MG63 (cell line): ENCODE results near the gene RCAN3. TPM values are rescaled to one million over a fixed set of nuclear protein-coding genes. Genes with fewer than 3 reads are reported as not detected.
"Not testable (repeated sequence)": the region's sequence is repeated elsewhere in the genome, so short reads cannot be mapped to it uniquely, and the experiment has no call there.

Source experiments
- DNase-seq: peaks from one replicate; pipeline ENCODE4 v3.0.0-alpha.2; 2020
- H3K27me3 ChIP-seq: fragments of 250-450 bp; sonication (Bioruptor Pico); 2 replicates; pipeline ENCODE4 v1.5.1; 2020; ENCODE audit warnings: mild to moderate bottlenecking, moderate library complexity
- H3K36me3 ChIP-seq: fragments of 250-450 bp; sonication (Bioruptor Pico); 2 replicates; pipeline ENCODE4 v1.5.1; 2020; ENCODE audit warnings: mild to moderate bottlenecking, moderate library complexity
- H3K4me3 ChIP-seq: fragments of 250-450 bp; sonication (Bioruptor Pico); 2 replicates; pipeline ENCODE4 v1.5.1; 2020; ENCODE audit warnings: mild to moderate bottlenecking, moderate library complexity
- H3K9me3 ChIP-seq: fragments of 250-450 bp; sonication (Bioruptor Pico); 2 replicates; pipeline ENCODE4 v1.5.1; 2020; ENCODE audit warnings: mild to moderate bottlenecking, moderate library complexity
- total RNA-seq: library from RNA; depleted of rRNA; stranded (reverse); fragments of >200 nt; shearing (Covaris generic); gene quantifications from 2 replicates; pipeline ENCODE4 v1.2.3, GENCODE V29; 2014; ENCODE audit warnings: low replicate concordance

RCAN3 gene
- total RNA-seq, 1 experiment from 2014 or later, result 3.4 TPM

DNA sequence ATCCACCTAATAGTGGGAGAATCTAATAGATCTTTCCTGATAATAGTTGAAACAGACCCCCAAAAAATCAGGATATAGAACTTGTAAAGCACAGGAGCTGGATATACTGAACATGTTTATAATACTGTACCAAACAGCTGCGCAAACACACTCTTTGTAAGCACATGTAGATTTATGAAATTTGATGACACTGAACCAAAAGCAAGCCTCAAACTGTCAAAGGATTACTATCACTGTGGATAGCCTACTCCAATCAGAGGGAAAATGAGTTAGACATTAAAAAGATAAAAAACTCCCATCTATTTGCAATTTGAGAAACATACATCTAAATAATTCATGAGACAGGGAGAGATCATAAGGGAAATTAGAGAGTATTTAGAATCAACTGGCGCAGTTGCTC lies 26.1 kb downstream of the RCAN3 start:
- no peaks in the 10 kb centered on the region for H3K27me3 ChIP-seq
- H3K9me3 ChIP-seq, result no peaks in the 10 kb centered on the region
- DNase-seq, result no peak
- no peak overlapping the region for H3K4me3 ChIP-seq
- H3K36me3 ChIP-seq, result no peaks in the 10 kb centered on the region

DNA sequence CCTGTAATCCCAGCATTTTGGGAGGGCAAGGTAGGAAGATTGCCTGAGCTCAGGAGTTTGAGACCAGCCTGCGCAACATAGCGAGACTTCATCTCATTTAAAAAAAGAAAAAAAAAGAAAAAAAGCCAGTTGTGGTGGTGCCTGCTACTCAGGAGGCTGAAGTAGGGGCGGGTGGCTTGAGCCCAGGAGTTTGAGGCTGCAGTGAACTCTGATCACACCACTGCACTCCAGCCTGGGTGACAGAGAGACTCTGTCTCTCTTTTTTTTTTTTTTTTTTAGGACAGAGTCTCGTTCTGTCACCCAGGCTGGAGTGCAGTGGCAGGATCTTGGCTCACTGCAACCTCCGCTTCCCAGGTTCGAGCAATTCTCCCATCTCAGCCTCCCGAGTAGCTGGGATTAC lies 26.7 kb downstream of the RCAN3 start:
- H3K9me3 ChIP-seq, H3K27me3 ChIP-seq, DNase-seq, H3K4me3 ChIP-seq, H3K36me3 ChIP-seq: not testable (repeated sequence)

DNA sequence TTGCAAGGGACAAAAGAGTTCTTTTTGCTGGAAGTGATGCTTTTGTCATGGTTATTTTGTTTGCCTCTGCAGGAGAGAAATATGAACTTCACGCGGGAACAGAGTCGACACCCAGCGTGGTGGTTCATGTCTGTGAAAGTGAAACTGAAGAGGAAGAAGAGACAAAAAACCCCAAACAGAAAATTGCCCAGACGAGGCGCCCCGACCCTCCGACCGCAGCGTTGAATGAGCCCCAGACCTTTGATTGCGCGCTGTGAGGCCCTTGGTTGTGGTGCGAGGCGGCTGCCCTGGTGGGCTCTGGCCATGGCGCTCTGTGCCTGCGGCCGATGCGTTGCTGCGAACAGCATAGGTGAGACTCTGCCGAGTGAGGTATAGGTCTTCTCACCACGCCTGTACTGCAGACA lies 32.4 kb downstream of the RCAN3 start:
- Histone ChIP-seq H3K9me3 (no peaks in the 10 kb centered on the region), H3K4me3 (peak overlapping the region; percentile 44), H3K36me3 (no peaks in the 10 kb centered on the region), H3K27me3 (no peaks in the 10 kb centered on the region)
- DNase-seq, result peak; percentile 28

DNA sequence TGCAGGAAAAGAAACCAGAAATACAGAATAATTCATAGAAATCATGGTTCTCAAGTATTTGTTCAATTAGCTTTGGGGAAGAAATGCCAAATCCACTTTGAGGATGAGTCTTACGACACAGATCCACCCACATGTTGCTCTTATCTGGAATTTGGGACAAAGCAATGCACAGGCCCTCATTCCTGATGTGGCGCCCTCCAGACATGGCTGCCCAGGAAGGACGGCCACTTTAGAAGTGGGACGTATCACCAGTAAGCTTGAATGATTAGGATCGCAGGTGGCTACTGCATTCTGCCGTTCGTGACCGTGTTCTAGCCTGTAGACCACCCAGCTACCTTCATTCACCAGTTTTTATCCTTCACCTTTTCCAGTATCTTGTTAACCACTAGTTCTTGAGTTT lies 33.1 kb downstream of the RCAN3 start:
- H3K36me3 ChIP-seq, result no peaks in the 10 kb centered on the region
- no peaks in the 10 kb centered on the region for H3K9me3 ChIP-seq
- no peaks in the 10 kb centered on the region for H3K27me3 ChIP-seq
- no peak for DNase-seq
- H3K4me3 ChIP-seq, result no peak overlapping the region

DNA sequence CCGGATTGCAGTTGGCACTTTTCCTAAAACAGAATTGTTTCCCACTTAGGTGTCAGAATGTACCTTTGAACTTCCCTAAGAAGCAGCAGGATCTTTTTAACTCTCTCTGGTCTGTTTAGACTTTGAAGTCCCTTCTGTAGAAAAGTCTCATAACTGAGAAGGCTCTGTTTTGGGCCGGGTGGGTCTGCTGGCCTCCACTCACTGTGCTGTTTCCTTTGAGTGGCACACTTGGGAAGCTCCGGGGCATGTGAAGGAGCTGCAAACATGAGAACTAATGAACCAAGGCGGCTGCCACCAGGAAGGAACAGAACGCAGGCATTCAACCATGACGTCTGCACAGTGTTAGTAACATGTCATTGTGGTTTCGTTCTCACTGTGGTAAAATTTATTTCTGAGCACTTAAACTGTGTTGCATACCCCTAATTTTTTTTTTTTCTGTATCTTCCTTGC lies 33.8 kb downstream of the RCAN3 start:
- Histone ChIP-seq H3K9me3 (no peaks in the 10 kb centered on the region), H3K36me3 (no peaks in the 10 kb centered on the region), H3K27me3 (no peaks in the 10 kb centered on the region), H3K4me3 (no peak overlapping the region)
- DNase-seq, result no peak

DNA sequence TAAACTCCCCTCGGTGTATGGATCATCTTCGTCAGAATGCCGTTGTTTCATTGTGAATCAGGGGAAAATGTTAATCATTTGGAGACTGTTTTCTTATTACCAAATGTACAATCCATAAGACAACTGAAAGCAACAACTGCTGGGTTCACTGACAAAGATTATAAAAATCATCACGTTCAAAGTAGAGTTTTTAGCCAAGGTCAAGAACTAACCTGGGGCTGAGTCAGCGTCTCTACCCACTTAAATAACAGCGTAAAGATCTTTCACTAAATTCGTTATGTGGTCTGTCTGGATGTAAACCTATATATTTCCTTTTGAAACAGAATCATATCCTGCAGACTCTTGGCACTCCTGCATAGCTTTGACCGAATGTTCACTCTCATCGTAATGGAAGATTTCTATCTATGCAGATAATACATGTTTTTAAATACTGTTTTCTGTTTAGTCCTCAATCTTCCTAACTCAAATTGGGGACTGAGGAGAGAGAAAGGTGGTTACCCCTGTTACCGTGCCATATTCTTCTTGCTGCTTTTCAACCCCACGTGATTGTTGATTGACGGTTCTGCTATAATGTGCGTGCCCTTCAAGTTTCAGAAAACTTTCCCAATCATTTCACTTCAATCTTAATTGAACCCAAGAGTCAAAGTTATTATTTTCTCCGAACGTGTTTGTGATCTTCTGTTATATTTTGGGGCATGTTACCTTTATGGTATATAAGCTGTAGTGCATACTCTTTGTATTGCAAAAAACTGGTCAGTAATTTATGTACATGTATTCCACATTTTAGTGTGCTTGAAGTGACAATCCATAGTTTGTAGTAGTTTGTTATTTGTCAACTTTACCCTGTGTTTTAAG lies 37.6 kb downstream of the RCAN3 start:
- Histone ChIP-seq H3K27me3 (no peaks in the 10 kb centered on the region), H3K9me3 (no peaks in the 10 kb centered on the region), H3K36me3 (no peaks in the 10 kb centered on the region), H3K4me3 (no peak overlapping the region)
- no peak for DNase-seq

DNA sequence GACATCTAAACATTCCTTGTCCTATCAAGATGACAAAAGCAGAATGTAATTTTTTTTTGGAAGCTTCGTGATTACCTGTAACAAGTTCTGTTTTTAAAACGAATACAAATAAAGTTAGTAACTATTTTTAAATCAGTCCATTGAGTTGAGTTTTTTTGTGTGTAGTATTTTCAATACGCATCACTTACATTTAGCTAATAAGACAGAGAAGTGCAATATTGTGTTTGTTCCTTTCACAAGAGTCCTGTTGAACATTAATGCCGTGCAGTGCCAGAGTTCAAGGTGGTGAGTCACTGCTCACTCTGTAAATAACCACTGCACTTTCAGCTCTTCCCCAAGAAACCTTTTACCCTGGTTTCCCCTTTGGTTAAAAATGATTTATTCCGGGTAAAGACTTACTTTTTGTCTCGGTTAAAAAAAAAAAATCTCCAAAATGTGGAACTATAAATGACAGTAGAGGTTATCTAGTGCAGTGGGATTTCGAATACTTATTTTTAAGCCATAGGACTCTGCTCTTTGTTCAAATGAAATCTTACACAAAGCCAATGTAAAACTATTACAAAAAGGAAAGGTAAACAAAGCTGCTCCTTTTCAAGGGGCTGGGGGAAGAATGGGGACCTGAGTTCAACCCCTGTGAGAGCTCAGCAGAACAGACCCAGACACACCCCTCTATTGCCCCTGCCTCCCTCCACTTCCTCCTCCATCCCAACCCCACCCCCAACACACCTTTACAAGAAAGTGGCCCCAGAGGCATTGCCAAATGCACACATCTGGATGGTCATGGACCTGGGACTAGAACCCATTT lies 38.5 kb downstream of the RCAN3 start:
- DNase-seq, result peak; percentile 59
- H3K4me3 ChIP-seq, result no peak overlapping the region
- no peaks in the 10 kb centered on the region for H3K27me3 ChIP-seq
- no peaks in the 10 kb centered on the region for H3K9me3 ChIP-seq
- H3K36me3 ChIP-seq, result no peaks in the 10 kb centered on the region

DNA sequence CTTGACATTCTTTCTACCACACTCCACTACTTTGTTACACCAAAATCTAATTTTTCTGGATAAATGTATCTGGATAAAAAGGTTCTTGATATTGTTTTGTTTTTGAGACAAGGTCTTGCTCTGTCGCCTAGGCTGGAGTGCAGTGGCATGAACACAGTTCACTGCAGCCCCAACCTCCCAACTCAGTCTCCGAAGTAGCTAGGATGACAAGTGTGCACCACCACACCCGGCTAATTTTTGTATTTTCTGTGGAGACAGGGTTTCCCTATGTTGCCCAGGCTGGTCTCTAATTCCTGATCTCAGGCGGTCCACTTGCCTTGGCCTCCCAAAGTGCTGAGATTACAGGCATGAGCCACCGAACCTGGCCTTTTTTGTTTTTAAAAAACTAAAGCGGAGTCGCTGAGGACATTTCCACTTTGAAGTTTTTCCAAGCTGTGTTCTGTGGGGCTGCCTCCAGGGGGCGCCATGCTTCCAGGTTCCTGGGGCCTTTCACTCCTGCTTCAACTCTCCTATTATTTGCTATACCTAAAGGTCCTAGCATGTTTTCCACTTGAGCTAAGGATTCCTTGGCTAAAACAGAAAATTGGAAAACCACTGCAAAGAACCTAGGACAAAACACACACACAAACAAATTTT lies 39.2 kb downstream of the RCAN3 start:
- H3K36me3 ChIP-seq, result no peaks in the 10 kb centered on the region
- H3K4me3 ChIP-seq, result no peak overlapping the region
- no peaks in the 10 kb centered on the region for H3K27me3 ChIP-seq
- DNase-seq, result no peak
- H3K9me3 ChIP-seq, result no peaks in the 10 kb centered on the region

DNA sequence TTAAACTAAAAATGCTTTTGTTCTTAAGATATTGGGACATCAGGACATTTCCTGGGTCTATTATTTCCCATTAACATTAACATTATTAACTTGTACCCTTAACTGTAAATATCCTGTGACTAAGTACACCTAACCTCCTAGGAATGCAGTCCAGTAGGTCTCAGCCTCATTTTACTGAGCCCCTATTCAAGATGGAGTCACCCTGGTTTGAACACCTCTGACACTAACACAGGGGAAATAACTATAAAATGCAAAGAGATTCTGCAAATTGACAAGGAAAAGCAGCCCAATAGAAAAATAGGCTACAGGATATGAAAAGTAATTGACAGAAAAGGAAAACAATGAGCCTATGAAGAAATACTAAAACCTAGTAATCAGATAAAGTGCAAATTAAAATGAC lies 41.6 kb downstream of the RCAN3 start:
- no peaks in the 10 kb centered on the region for H3K9me3 ChIP-seq
- DNase-seq, result no peak
- no peaks in the 10 kb centered on the region for H3K36me3 ChIP-seq
- no peak overlapping the region for H3K4me3 ChIP-seq
- H3K27me3 ChIP-seq, result peaks cover 3% of the 10 kb centered on the region

DNA sequence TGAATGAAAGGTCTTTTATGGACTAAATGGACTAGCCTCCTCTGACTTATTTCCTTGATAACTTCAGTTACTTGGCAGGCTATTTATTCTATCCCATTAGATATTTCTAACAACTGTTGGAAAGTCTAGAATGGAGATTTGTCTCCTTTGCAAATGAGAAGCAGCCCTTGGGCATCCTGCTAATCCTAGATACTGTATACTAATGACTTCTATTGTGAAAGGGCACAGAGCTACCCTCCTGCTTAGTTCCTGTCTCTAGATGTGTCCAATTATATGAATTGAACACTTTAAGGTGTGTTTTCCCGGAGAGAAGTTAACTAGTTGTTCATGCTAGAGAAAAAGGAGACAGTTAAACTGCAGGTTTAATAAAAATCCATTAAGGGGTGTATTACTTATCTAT lies 43.0 kb downstream of the RCAN3 start:
- no peaks in the 10 kb centered on the region for H3K36me3 ChIP-seq
- no peak for DNase-seq
- no peaks in the 10 kb centered on the region for H3K9me3 ChIP-seq
- H3K27me3 ChIP-seq, result peaks cover 3% of the 10 kb centered on the region
- H3K4me3 ChIP-seq, result no peak overlapping the region

DNA sequence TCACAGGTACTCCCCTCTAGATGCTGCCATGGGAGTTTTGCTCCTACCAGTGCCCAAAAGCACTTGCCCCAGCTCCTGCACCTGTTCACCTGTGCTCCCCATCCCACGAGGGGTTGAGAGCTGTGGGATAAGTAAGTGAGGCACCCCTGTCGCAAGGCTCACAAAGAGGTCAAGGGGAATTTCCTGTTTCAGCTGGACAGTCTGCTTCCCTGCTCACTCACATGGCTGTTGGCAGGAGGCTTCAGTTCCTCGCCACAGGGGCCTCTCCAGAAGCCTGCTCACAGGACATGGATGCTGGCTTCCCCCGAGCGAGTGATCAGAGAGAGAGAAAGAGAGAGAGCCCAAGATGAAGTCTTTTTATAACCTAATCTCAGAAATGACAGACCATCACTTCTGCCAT lies 44.6 kb downstream of the RCAN3 start:
- H3K27me3 ChIP-seq, result peaks cover 3% of the 10 kb centered on the region
- H3K9me3 ChIP-seq, result no peaks in the 10 kb centered on the region
- H3K4me3 ChIP-seq, result no peak overlapping the region
- DNase-seq, result no peak
- no peaks in the 10 kb centered on the region for H3K36me3 ChIP-seq

DNA sequence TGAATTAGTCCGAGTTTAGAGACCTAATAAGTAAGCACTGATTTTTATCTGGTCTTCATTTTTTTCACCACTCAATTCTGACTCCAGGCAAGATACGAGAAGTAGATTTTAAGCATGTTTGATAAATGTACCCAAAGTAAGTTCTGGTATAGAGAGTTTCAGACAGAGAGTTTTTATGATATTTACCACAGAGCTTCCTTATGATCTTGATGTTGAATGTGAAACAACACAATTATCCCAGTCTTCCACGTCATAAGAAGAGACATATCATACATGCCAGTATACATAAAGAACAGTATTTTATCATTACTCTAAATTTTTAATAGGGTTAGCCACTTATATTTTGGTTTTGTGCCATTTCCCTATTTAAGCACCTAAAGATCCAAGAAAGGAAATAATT lies 45.4 kb downstream of the RCAN3 start:
- DNase-seq, result no peak
- H3K9me3 ChIP-seq, result no peaks in the 10 kb centered on the region
- peaks cover 3% of the 10 kb centered on the region for H3K27me3 ChIP-seq
- H3K4me3 ChIP-seq, result no peak overlapping the region
- H3K36me3 ChIP-seq, result no peaks in the 10 kb centered on the region

DNA sequence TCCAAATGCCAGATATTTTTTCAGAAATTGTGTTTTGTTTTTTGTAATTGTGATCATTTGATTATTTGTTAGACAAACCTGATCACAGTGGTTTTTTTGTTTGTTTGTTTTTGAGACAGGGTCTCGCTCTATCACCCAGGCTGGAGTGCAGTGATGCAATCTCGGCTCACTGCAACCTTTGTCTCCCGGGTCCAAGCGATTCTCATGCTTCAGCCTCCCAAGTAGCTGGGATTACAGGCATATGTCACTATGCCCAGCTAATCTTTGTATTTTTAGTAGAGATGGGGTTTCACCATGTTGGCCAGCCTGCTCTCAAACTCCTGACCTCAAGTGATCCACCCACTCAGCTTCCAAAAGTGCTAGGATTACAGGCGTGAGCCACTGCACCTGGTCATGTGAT lies 46.6 kb downstream of the RCAN3 start:
- not testable (repeated sequence) for H3K9me3 ChIP-seq, H3K27me3 ChIP-seq, DNase-seq, H3K36me3 ChIP-seq, H3K4me3 ChIP-seq

DNA sequence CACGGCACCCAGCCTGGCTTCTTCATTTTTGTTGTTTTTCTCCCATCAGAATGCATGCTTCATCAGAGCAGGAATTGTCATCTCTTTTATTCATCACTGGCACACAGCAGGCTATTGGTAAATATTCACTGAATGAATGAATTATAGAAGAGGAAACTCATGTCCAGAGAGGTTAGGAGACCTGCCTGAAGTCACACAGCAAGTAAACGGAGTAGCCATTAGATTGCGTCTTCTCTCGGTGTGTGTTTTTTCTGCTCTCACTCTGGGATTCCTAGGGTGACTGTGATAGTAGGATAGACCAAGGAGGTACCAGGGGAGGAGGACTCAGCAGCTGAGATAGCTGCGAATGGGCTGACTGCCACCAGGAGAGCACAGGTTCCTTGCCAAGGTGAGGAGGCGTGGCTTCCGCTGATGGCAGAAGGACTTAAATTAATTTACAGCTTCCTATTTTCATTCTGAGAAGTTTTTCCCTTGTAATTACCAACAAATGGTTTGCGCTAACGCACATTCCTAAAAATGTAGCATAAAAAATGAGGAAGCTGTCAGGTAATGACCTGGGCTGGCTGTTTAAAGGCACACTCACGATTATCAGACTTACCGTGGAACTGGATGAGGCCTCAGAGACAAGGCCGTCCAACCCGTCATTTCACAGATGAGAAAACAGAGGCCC lies 48.8 kb downstream of the RCAN3 start:
- no peak for DNase-seq
- Histone ChIP-seq H3K36me3 (no peaks in the 10 kb centered on the region), H3K9me3 (no peaks in the 10 kb centered on the region), H3K27me3 (peaks cover 3% of the 10 kb centered on the region), H3K4me3 (no peak overlapping the region)

DNA sequence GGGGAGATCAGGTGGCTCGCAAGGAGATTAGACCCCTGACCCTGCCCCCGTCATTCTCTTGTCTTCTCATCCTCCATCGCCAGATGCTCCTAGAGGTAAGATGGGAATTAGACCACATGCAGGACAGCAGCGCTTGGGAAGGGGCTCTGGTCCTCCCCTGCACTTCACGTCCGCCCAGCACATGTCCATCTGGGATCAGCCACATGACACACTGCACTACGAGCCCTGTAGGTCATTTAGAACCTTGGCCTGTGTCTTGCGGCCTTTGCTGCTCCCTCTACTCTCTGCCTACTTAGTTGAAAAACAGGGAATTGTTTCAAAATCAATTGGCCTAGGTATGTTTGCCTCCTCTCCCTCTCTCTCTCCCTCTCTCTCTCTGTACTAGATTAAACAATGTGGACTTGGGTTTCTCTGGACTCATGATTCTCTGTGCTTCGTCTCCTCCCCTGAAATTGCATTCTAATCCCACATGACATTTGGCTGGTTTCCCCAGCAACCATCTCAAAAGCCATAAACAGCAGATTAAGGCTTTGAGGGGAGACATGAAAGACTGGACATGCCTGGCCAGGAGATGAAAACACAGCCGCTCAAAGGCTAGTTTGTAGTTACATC lies 49.4 kb downstream of the RCAN3 start:
- no peak for DNase-seq
- H3K36me3 ChIP-seq, result no peaks in the 10 kb centered on the region
- no peak overlapping the region for H3K4me3 ChIP-seq
- H3K9me3 ChIP-seq, result no peaks in the 10 kb centered on the region
- H3K27me3 ChIP-seq, result peaks cover 3% of the 10 kb centered on the region

DNA sequence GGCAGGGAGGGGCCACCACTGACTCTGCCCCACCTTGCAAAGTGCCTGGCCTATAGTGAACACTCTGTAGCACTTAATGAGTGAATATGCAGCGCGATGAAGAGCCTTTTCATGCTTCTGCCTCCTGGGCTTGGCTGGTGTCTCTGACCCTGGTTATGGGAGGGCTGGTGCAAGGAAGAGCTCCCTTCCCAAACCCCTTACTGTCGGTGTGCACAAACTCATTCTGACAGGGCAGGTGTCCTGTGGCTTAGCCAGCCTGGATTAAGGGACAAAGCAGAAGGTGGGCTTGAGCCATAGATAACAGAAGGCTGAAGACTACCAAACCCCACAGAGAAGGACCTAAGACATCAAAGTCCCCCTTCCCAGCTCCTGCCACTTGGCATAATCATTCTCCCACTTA lies 51.3 kb downstream of the RCAN3 start:
- Histone ChIP-seq H3K9me3 (no peaks in the 10 kb centered on the region), H3K4me3 (no peak overlapping the region), H3K27me3 (no peaks in the 10 kb centered on the region), H3K36me3 (no peaks in the 10 kb centered on the region)
- DNase-seq, result no peak
